22Rv1 (cell line): Measurements from ENCODE around the gene GTF2E1.

ENCODE experiments used
- H3K27ac ChIP-seq: fragments of 450-650 bp; 2 replicates; pipeline ENCODE4 v1.5.1; 2017
- ZFX ChIP-seq: fragments of 450-650 bp; IDR thresholded peaks from 2 replicates; pipeline ENCODE4 v1.6.1; 2017; ENCODE audit warnings: antibody characterized with exemption, borderline replicate concordance
- TF ChIP-seq, protein P1 (sequence below): fragments of 450-650 bp; IDR thresholded peaks from 2 replicates; pipeline ENCODE4 v1.5.1; 2017; ENCODE audit warnings: mild to moderate bottlenecking

Gene GTF2E1

GRCh38 chr3:120824613-120825012 lies 82.1 kb downstream of the GTF2E1 start:
- no peak for TF ChIP-seq ZFX
- TF ChIP-seq, protein P1, sequence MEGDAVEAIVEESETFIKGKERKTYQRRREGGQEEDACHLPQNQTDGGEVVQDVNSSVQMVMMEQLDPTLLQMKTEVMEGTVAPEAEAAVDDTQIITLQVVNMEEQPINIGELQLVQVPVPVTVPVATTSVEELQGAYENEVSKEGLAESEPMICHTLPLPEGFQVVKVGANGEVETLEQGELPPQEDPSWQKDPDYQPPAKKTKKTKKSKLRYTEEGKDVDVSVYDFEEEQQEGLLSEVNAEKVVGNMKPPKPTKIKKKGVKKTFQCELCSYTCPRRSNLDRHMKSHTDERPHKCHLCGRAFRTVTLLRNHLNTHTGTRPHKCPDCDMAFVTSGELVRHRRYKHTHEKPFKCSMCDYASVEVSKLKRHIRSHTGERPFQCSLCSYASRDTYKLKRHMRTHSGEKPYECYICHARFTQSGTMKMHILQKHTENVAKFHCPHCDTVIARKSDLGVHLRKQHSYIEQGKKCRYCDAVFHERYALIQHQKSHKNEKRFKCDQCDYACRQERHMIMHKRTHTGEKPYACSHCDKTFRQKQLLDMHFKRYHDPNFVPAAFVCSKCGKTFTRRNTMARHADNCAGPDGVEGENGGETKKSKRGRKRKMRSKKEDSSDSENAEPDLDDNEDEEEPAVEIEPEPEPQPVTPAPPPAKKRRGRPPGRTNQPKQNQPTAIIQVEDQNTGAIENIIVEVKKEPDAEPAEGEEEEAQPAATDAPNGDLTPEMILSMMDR, result no peak
- no peak overlapping the region for H3K27ac ChIP-seq

GRCh38 chr3:120828796-120829195 lies 86.3 kb downstream of the GTF2E1 start:
- no peak overlapping the region for H3K27ac ChIP-seq
- no peak for TF ChIP-seq ZFX
- TF ChIP-seq, protein P1, result no peak

- no peak overlapping the region for H3K27ac ChIP-seq
- TF ChIP-seq, protein P1, result no peak
- no peak for TF ChIP-seq ZFX
Observed at GRCh38 chr3:120831066-120831465, 88.5 kb downstream of the GTF2E1 start.
